Measurements from ENCODE around the gene CHST1.

The CHST1 gene

GRCh38 chr11:45674481-45675190 is 9.2 kb upstream of the CHST1 start:
- DNase-seq (ENCODE audit: low read depth, low spot score) = no peak

- no peak for DNase-seq (ENCODE audit: low read depth, low spot score)
These were observed 8.0 kb upstream of the CHST1 start for GRCh38 chr11:45673441-45673840.

GRCh38 chr11:45672593-45672992 is 7.2 kb upstream of the CHST1 start:
- no peak for DNase-seq (ENCODE audit: low read depth, low spot score)

GRCh38 chr11:45671246-45672171 is 6.1 kb upstream of the CHST1 start:
- no peak for DNase-seq (ENCODE audit: low read depth, low spot score)

GRCh38 chr11:45670386-45671135 is 5.1 kb upstream of the CHST1 start:
- no peak for DNase-seq (ENCODE audit: low read depth, low spot score)

GRCh38 chr11:45669956-45670355 is 4.5 kb upstream of the CHST1 start:
- DNase-seq (ENCODE audit: low read depth, low spot score) = no peak

- DNase-seq (ENCODE audit: low read depth, low spot score) = no peak
These were observed 3.7 kb upstream of the CHST1 start for GRCh38 chr11:45669146-45669545.

- no peak for DNase-seq (ENCODE audit: low read depth, low spot score)
These were observed 2.7 kb upstream of the CHST1 start for GRCh38 chr11:45667929-45668680.

- no peak for DNase-seq (ENCODE audit: low read depth, low spot score)
These were observed 1.5 kb upstream of the CHST1 start for GRCh38 chr11:45666648-45667642.

- no peak for DNase-seq (ENCODE audit: low read depth, low spot score)
These were observed 668 bp upstream of the CHST1 start for GRCh38 chr11:45665933-45666647.

- no peak for DNase-seq (ENCODE audit: low read depth, low spot score)
These were observed 831 bp downstream of the CHST1 start for GRCh38 chr11:45664376-45665205.

- DNase-seq (ENCODE audit: low read depth, low spot score) = no peak
These were observed 1.7 kb downstream of the CHST1 start for GRCh38 chr11:45663486-45664375.

GRCh38 chr11:45662665-45663485 is 2.5 kb downstream of the CHST1 start:
- no peak for DNase-seq (ENCODE audit: low read depth, low spot score)

- DNase-seq (ENCODE audit: low read depth, low spot score) = no peak
These were observed 3.2 kb downstream of the CHST1 start for GRCh38 chr11:45662096-45662664.

GRCh38 chr11:45661439-45662055 is 3.9 kb downstream of the CHST1 start:
- no peak for DNase-seq (ENCODE audit: low read depth, low spot score)
